H1 (cell line): ENCODE results near the gene UTS2R. TPM values are rescaled to one million over a fixed set of nuclear protein-coding genes. Genes with fewer than 3 reads are reported as not detected.

Experiments
- CTCF ChIA-PET: fragments of 300-600 bp; sonication (Branson Sonifier 250); formaldehyde crosslinking; loops from one replicate; lab custom pipeline; 2021; ENCODE audit not compliant: partially characterized antibody; lab: Charles Lee
- POLR2A ChIA-PET: fragments of 300-600 bp; sonication (Branson Sonifier 250); formaldehyde crosslinking; loops from one replicate; lab custom pipeline; 2021; ENCODE audit warnings: inconsistent platforms; ENCODE audit not compliant: partially characterized antibody; lab: Charles Lee
- DNase-seq, 2 experiments: peaks; one replicate each; pipeline versions ENCODE4 v3.0.0 to v3.0.0-alpha.2; 2010 to 2022; ENCODE audit warnings: low spot score in 2 of 2, low read depth in 1 of 2, mixed read lengths in 1 of 2
- FAIRE-seq: peaks from 2 replicates; lab custom pipeline; 2011; peaks lifted over from hg19 to GRCh38; lab: Jason Lieb, UNC
- H2AFZ ChIP-seq: 2 replicates; pipeline ENCODE4 v1.8.1; 2012; ENCODE audit warnings: low read length, inconsistent platforms
- H2AK5ac ChIP-seq: 2 replicates; pipeline ENCODE4 v1.6.1; 2013; ENCODE audit warnings: low read depth, low read length
- H2BK120ac ChIP-seq: replicated peaks from 2 replicates; pipeline ENCODE3; 2013; ENCODE audit warnings: low read depth, low read length, inconsistent platforms
- H2BK12ac ChIP-seq: 2 replicates; pipeline ENCODE4 v1.6.1; 2013; ENCODE audit warnings: low read depth, low read length
- H2BK15ac ChIP-seq: 2 replicates; pipeline ENCODE4 v1.6.1; 2013; ENCODE audit warnings: low read length
- H2BK20ac ChIP-seq: 2 replicates; pipeline ENCODE4 v1.6.1; 2013; ENCODE audit warnings: low read length
- H2BK5ac ChIP-seq: 2 replicates; pipeline ENCODE4 v1.6.1; 2013; ENCODE audit warnings: low read depth, low read length
- H3K14ac ChIP-seq: 2 replicates; pipeline ENCODE4 v1.6.1; 2013; ENCODE audit warnings: inconsistent platforms; ENCODE audit not compliant: insufficient read length
- H3K18ac ChIP-seq: 2 replicates; pipeline ENCODE4 v1.6.1; 2013; ENCODE audit warnings: low read length; ENCODE audit errors: extremely low read depth
- H3K23ac ChIP-seq: 2 replicates; pipeline ENCODE4 v1.6.1; 2013; ENCODE audit warnings: inconsistent platforms; ENCODE audit not compliant: insufficient read length
- H3K23me2 ChIP-seq: 2 replicates; pipeline ENCODE4 v1.6.1; 2013; ENCODE audit warnings: low read depth, low read length
- H3K27ac ChIP-seq: 2 replicates; pipeline ENCODE4 v1.6.1; 2011; ENCODE audit warnings: low read depth, low read length, inconsistent platforms
- H3K27me3 ChIP-seq, 4 experiments: replicated peaks in 1 of 4; 1 replicate in 1 of 4; 2 replicates in 3 of 4; pipeline versions ENCODE4 v1.6.1 to v1.8.1; 2011 to 2013; ENCODE audit warnings: low read length in 3 of 4, mild to moderate bottlenecking in 3 of 4, inconsistent platforms in 2 of 4, mixed read lengths in 2 of 4, moderate library complexity in 1 of 4; ENCODE audit not compliant: control insufficient read depth in 3 of 4, insufficient read depth in 3 of 4; ENCODE audit errors: extremely low read depth in 1 of 4
- H3K36me3 ChIP-seq, 4 experiments: 2 replicates each; pipeline versions ENCODE4 v1.6.1 to v1.8.1; 2011 to 2013; ENCODE audit warnings: mild to moderate bottlenecking in 4 of 4, low read length in 3 of 4, moderate library complexity in 2 of 4, control low read depth in 1 of 4, inconsistent platforms in 1 of 4; ENCODE audit not compliant: insufficient read depth in 4 of 4, control insufficient read depth in 2 of 4
- H3K4ac ChIP-seq: replicated peaks from 2 replicates; pipeline ENCODE3; 2013; ENCODE audit warnings: low read length, low read depth, mixed read lengths, inconsistent platforms; ENCODE audit not compliant: insufficient read length
- H3K4me1 ChIP-seq, 4 experiments: replicated peaks in 1 of 4; 1 replicate in 1 of 4; 2 replicates in 3 of 4; pipeline versions ENCODE4 v1.6.1 to v1.8.1; 2011 to 2013; ENCODE audit warnings: low read length in 3 of 4, inconsistent platforms in 2 of 4, mixed read lengths in 1 of 4; ENCODE audit not compliant: insufficient read depth in 4 of 4, control insufficient read depth in 3 of 4
- H3K4me2 ChIP-seq, 2 experiments: 2 replicates each; pipeline versions ENCODE4 v1.6.1 to v1.8.1; 2011 to 2013; ENCODE audit warnings: low read depth in 2 of 2, low read length in 2 of 2, control low read depth in 1 of 2, inconsistent platforms in 1 of 2, mild to moderate bottlenecking in 1 of 2; ENCODE audit not compliant: insufficient read depth in 1 of 2
- H3K4me3 ChIP-seq, 4 experiments: fragments of 200-600, 300-600 bp in 1 of 4; sonication (generic), shearing (Covaris generic), sonication (Bioruptor Twin) in 1 of 4; 2 replicates each; pipeline versions ENCODE4 v1.5.1 to v1.8.1; 2011 to 2016; ENCODE audit warnings: low read length in 4 of 4, low read depth in 3 of 4, control low read depth in 2 of 4, inconsistent platforms in 2 of 4, mild to moderate bottlenecking in 2 of 4, mixed read lengths in 1 of 4, moderate library complexity in 1 of 4; ENCODE audit not compliant: insufficient read depth in 2 of 4; ENCODE audit errors: extremely low read depth in 1 of 4
- H3K56ac ChIP-seq: replicated peaks from 2 replicates; pipeline ENCODE3; 2013; ENCODE audit warnings: low read depth, mild to moderate bottlenecking, mixed read lengths, low read length, inconsistent platforms; ENCODE audit not compliant: insufficient read length
- H3K79me1 ChIP-seq: 2 replicates; pipeline ENCODE4 v1.6.1; 2013; ENCODE audit warnings: low read depth, low read length, control low read depth
- H3K79me2 ChIP-seq, 2 experiments: 2 replicates each; pipeline versions ENCODE4 v1.6.1 to v1.8.1; 2012 to 2013; ENCODE audit warnings: low read length in 2 of 2, mild to moderate bottlenecking in 2 of 2, inconsistent platforms in 1 of 2; ENCODE audit not compliant: insufficient read depth in 2 of 2, control insufficient read depth in 1 of 2
- H3K9ac ChIP-seq, 4 experiments: replicated peaks in 1 of 4; 1 replicate in 1 of 4; 2 replicates in 3 of 4; pipeline versions ENCODE4 v1.6.1 to v1.8.1; 2011 to 2013; ENCODE audit warnings: low read depth in 3 of 4, low read length in 3 of 4, control low read depth in 2 of 4, mild to moderate bottlenecking in 2 of 4, moderate library complexity in 2 of 4, inconsistent platforms in 1 of 4; ENCODE audit errors: extremely low read depth in 1 of 4
- H3K9me3 ChIP-seq, 2 experiments: 2 replicates each; pipeline versions ENCODE4 v1.6.1 to v1.8.1; 2012 to 2013; ENCODE audit warnings: mild to moderate bottlenecking in 2 of 2, moderate library complexity in 2 of 2, control low read depth in 1 of 2, inconsistent platforms in 1 of 2, low read depth in 1 of 2, low read length in 1 of 2, mixed read lengths in 1 of 2; ENCODE audit not compliant: insufficient read depth in 2 of 2
- H4K20me1 ChIP-seq, 2 experiments: replicated peaks in 1 of 2; 2 replicates each; pipeline versions ENCODE3 to v1.8.1; 2011 to 2013; ENCODE audit warnings: inconsistent platforms in 2 of 2, low read length in 2 of 2, mild to moderate bottlenecking in 1 of 2; ENCODE audit not compliant: insufficient read depth in 2 of 2, control insufficient read depth in 1 of 2
- H4K5ac ChIP-seq: 2 replicates; pipeline ENCODE4 v1.6.1; 2013; ENCODE audit warnings: low read length, low read depth, mixed read lengths, inconsistent platforms; ENCODE audit not compliant: insufficient read length
- H4K8ac ChIP-seq: 2 replicates; pipeline ENCODE4 v1.8.0; 2013; ENCODE audit warnings: mild to moderate bottlenecking, moderate library complexity, low read length, inconsistent platforms; ENCODE audit not compliant: insufficient read depth; ENCODE audit errors: extremely low read depth
- H4K91ac ChIP-seq: replicated peaks from 2 replicates; pipeline ENCODE3; 2013; ENCODE audit warnings: low read length, mixed read lengths, inconsistent platforms; ENCODE audit not compliant: insufficient read length
- ATF3 ChIP-seq: IDR thresholded peaks from 2 replicates; pipeline ENCODE4 v1.6.1; 2011; ENCODE audit warnings: low read depth, mild to moderate bottlenecking, low read length; ENCODE audit not compliant: insufficient read depth
- CEBPB ChIP-seq: IDR thresholded peaks from 2 replicates; pipeline ENCODE4 v1.6.1; 2012; ENCODE audit warnings: low read depth, low read length
- CHD2 ChIP-seq: IDR thresholded peaks from 2 replicates; pipeline ENCODE4 v1.6.1; 2012; ENCODE audit warnings: low read length, improper control_type of control experiment
- CREB1 ChIP-seq: IDR thresholded peaks from 2 replicates; pipeline ENCODE4 v1.6.1; 2012; ENCODE audit warnings: inconsistent platforms
- CTBP2 ChIP-seq: IDR thresholded peaks from 2 replicates; pipeline ENCODE4 v1.7.0; 2011; ENCODE audit warnings: borderline replicate concordance, mild to moderate bottlenecking, moderate library complexity, mixed read lengths, low read length; ENCODE audit not compliant: insufficient read depth, insufficient read length
- EGR1 ChIP-seq: IDR thresholded peaks from 2 replicates; pipeline ENCODE4 v1.6.1; 2011; ENCODE audit warnings: low read depth, low read length, borderline replicate concordance
- GTF2F1 ChIP-seq: IDR thresholded peaks from 2 replicates; pipeline ENCODE4 v1.6.1; 2012; ENCODE audit warnings: low read depth, low read length, improper control_type of control experiment, borderline replicate concordance
- HDAC6 ChIP-seq: IDR thresholded peaks from one replicate; pipeline ENCODE4 v1.7.1; 2012; ENCODE audit warnings: low read depth, mild to moderate bottlenecking, inconsistent platforms, low read length, moderate library complexity
- RNF2 ChIP-seq: fragments of 200-900, 300-1000 bp; sonication (generic); IDR thresholded peaks from 2 replicates; pipeline ENCODE4 v1.7.1; 2016; ENCODE audit warnings: borderline replicate concordance, low read depth, mild to moderate bottlenecking, antibody characterized with exemption, low read length; ENCODE audit not compliant: poor library complexity, severe bottlenecking; ENCODE audit errors: missing control alignments
- SRF ChIP-seq: IDR thresholded peaks from 2 replicates; pipeline ENCODE4 v1.6.1; 2011; ENCODE audit warnings: mild to moderate bottlenecking, low read depth, low read length, moderate library complexity
- SUZ12 ChIP-seq: fragments of 200-600 bp; sonication (generic); IDR thresholded peaks from 2 replicates; pipeline ENCODE4 v1.6.1; 2012; ENCODE audit warnings: mild to moderate bottlenecking, inconsistent platforms, low read length, moderate library complexity, mixed read lengths
- TAF7 ChIP-seq: optimal IDR thresholded peaks from 2 replicates; pipeline ENCODE3; 2011; ENCODE audit warnings: low read depth, mild to moderate bottlenecking, inconsistent platforms, low read length, moderate library complexity, borderline replicate concordance
- WGBS, 2 experiments: shearing (Covaris generic) in 1 of 2; methylation state at CpG; one replicate each; pipeline versions ENCODE4 v1.1.6 to v1.1.7; 2013 to 2015; ENCODE audit warnings: low lambda C conversion rate in 2 of 2, mixed read lengths in 2 of 2, inconsistent platforms in 1 of 2, low coverage in 1 of 2, missing lambda C conversion rate in 1 of 2; ENCODE audit not compliant: insufficient replicate concordance in 2 of 2, insufficient coverage in 1 of 2, insufficient read length in 1 of 2; ENCODE audit errors: extremely low coverage in 1 of 2, missing lambda C conversion rate in 1 of 2; 5-methylcytosine and 5-hydroxymethylcytosine counted together
- polyA plus RNA-seq, 7 experiments: library from polyadenylated mRNA; depleted of rRNA in 3 of 7; stranded (reverse) in 5 of 7; unstranded in 2 of 7; fragments of >200 nt in 5 of 7; fragments of 200-250 nt in 2 of 7; gene quantifications; 1 replicate in 5 of 7; 2 replicates in 1 of 7; 4 replicates in 1 of 7; pipeline versions ENCODE4 v1.2.1 to v1.2.3, GENCODE V29; 2011 to 2013; ENCODE audit warnings: missing spikeins in 2 of 7, mixed read lengths in 2 of 7
- total RNA-seq: library from RNA; stranded (reverse); fragmentation: NEBNext Ultra II Directional; extraction: Animal tissue kit (Norgen Biotek cat#: 25700); gene quantifications from 2 replicates; pipeline ENCODE4 v1.2.1, GENCODE V29; 2021

The UTS2R gene
- total and polyA plus RNA-seq, 2 of the 8 experiments (the other 6 are each of a cell fraction or from before 2014, with no cell fraction given) = 0.27 TPM; not detected in 1

- no peak for FAIRE-seq
- Histone ChIP-seq H3K4me2 (no peak overlapping the region), H4K5ac (no peak overlapping the region)
- TF ChIP-seq EGR1 (no peak), ATF3 (no peak), SRF (no peak), CHD2 (no peak), CREB1 (no peak), GTF2F1 (no peak), RNF2 (no peak), HDAC6 (no peak), CEBPB (no peak), TAF7 (no peak), CTBP2 (no peak), SUZ12 (no peak)
These were observed 15.7 kb upstream of the UTS2R start for GRCh38 chr17:82355770-82356427.

More at GRCh38 chr17:82355770-82356427, 15.7 kb upstream of the UTS2R start:
- Histone ChIP-seq H3K9ac (no peak overlapping the region), H3K79me2 (no peaks in the 10 kb centered on the region), H3K14ac (no peak overlapping the region), H2AK5ac (no peak overlapping the region), H2BK120ac (no peak overlapping the region), H3K27me3 (peaks cover 0 to 3% (median 1%) of the 10 kb centered on the region in 4 experiments; a peak in 3 of 7 replicates), H3K4me3 (no peak overlapping the region), H2BK12ac (0 out of 2 replicates have a peak overlapping the region, but pooled peaks have one; percentile 19), H4K20me1 (no peaks in the 10 kb centered on the region), H4K8ac (peak overlapping the region; percentile 45; the same call in 1 of the 2 replicates), H3K18ac (no peak overlapping the region), H3K9me3 (no peaks in the 10 kb centered on the region), H2BK20ac (no peak overlapping the region), H2AFZ (no peak overlapping the region), H3K79me1 (no peaks in the 10 kb centered on the region; the same call in 1 of the 2 replicates), H2BK15ac (no peak overlapping the region), H4K91ac (no peak overlapping the region), H3K4ac (no peak overlapping the region), H3K4me1 (peaks cover 0 to 6% (median 5%) of the 10 kb centered on the region in 4 experiments; a peak in 5 of 7 replicates), H2BK5ac (no peak overlapping the region), H3K56ac (no peak overlapping the region), H3K27ac (no peak overlapping the region), H3K23ac (no peak overlapping the region), H3K23me2 (no peaks in the 10 kb centered on the region), H3K36me3 (no peaks in the 10 kb centered on the region)
- POLR2A ChIA-PET = no interaction called here
- 89% methylated on average over 11 of the region's 11 CpGs; no CpG with 5 or more reads in 1 of the 2 experiments for WGBS, 2 experiments
- DNase-seq = no peak
- CTCF ChIA-PET = interaction anchor here (0.6 to 2.5 kb wide), 9 partner anchors 10 to 192 kb away, joined by 3 to 15 read pairs (median 3); partner anchors contain the start of gene UTS2R
